Urinary bladder (tissue), 4 donors: ENCODE results near the gene MEG3. TPM values are rescaled to one million over a fixed set of nuclear protein-coding genes. Genes with fewer than 3 reads are reported as not detected.
A peak's percentile ranks its signal among the peaks of the same experiment; 100 is the strongest.

ENCODE experiments used
- DNase-seq: peaks from one replicate; pipeline ENCODE4 v3.0.0-alpha.2; 2015; ENCODE audit errors: extremely low spot score
- H3K27ac ChIP-seq: one replicate; pipeline ENCODE4 v1.5.1; 2013; ENCODE audit warnings: low read depth, mild to moderate bottlenecking, moderate library complexity
- H3K36me3 ChIP-seq: one replicate; pipeline ENCODE4 v1.6.1; 2013; ENCODE audit warnings: mild to moderate bottlenecking, moderate library complexity; ENCODE audit not compliant: insufficient read depth
- H3K4me1 ChIP-seq: one replicate; pipeline ENCODE4 v1.6.1; 2013; ENCODE audit warnings: mild to moderate bottlenecking, moderate library complexity; ENCODE audit not compliant: insufficient read depth
- H3K4me3 ChIP-seq: one replicate; pipeline ENCODE4 v1.5.1; 2013; ENCODE audit warnings: low read depth, low read length
- WGBS: extraction: QIAGEN DNeasy Blood & Tissue Kit; methylation state at CpG from one replicate; pipeline ENCODE4 v1.1.7; 2013; 5-methylcytosine and 5-hydroxymethylcytosine counted together
- polyA plus RNA-seq: library from polyadenylated mRNA; stranded (reverse); fragments of 200-250 nt; gene quantifications from one replicate; pipeline ENCODE4 v1.2.3, GENCODE V29; 2013
- total RNA-seq: library from RNA; depleted of rRNA; stranded (reverse); fragments of >200 nt; gene quantifications from one replicate; pipeline ENCODE4 v1.2.3, GENCODE V29; 2014
- donor health status: healthy with polysubstance abuse.
- donor health status: healthy.

The MEG3 gene
- 530 TPM for total RNA-seq
- 53.0 TPM for polyA plus RNA-seq

GRCh38 chr14:100825713-100826331 lies at the start of gene MEG3:
Gene MEG3 (plus strand): TSS chr14:100826118.
- no peaks in the 10 kb centered on the region for H3K4me1 ChIP-seq
- WGBS = 53% methylated on average over 39 of the region's 39 CpGs
- no peak for DNase-seq
- peak within 1 kb of the TSS; percentile 8 for H3K4me3 ChIP-seq
- no peaks in the 10 kb centered on the region for H3K36me3 ChIP-seq
- H3K27ac ChIP-seq = no peak within 1 kb of the TSS

- Histone ChIP-seq H3K36me3 (no peaks in the 10 kb centered on the region), H3K4me3 (no peak overlapping the region), H3K27ac (no peak overlapping the region), H3K4me1 (no peaks in the 10 kb centered on the region)
- no peak for DNase-seq
- 86% methylated on average over 14 of the region's 14 CpGs for WGBS
These were observed 49.1 kb upstream of the MEG3 start for GRCh38 chr14:100776681-100777365.

- Histone ChIP-seq H3K4me1 (no peaks in the 10 kb centered on the region), H3K4me3 (no peak overlapping the region), H3K27ac (no peak overlapping the region), H3K36me3 (no peaks in the 10 kb centered on the region)
- 86% methylated on average over 11 of the region's 11 CpGs for WGBS
- DNase-seq = no peak
These were observed 48.5 kb upstream of the MEG3 start for GRCh38 chr14:100777366-100777817.

- Histone ChIP-seq H3K36me3 (no peaks in the 10 kb centered on the region), H3K4me1 (no peaks in the 10 kb centered on the region), H3K4me3 (no peak overlapping the region), H3K27ac (no peak overlapping the region)
- no peak for DNase-seq
- 80% methylated on average over 22 of the region's 22 CpGs for WGBS
These were observed 47.9 kb upstream of the MEG3 start for GRCh38 chr14:100777818-100778525.

- DNase-seq = no peak
- WGBS = 92% methylated on average over 7 of the region's 7 CpGs
- Histone ChIP-seq H3K4me3 (no peak overlapping the region), H3K36me3 (no peaks in the 10 kb centered on the region), H3K4me1 (no peaks in the 10 kb centered on the region), H3K27ac (no peak overlapping the region)
These were observed 47.4 kb upstream of the MEG3 start for GRCh38 chr14:100778526-100778882.

- Histone ChIP-seq H3K4me1 (no peaks in the 10 kb centered on the region), H3K36me3 (no peaks in the 10 kb centered on the region), H3K4me3 (no peak overlapping the region), H3K27ac (no peak overlapping the region)
- DNase-seq = no peak
- 90% methylated on average over 24 of the region's 24 CpGs for WGBS
These were observed 46.8 kb upstream of the MEG3 start for GRCh38 chr14:100778951-100779690.

- WGBS = 94% methylated on average over 13 of the region's 13 CpGs
- H3K4me1 ChIP-seq = no peaks in the 10 kb centered on the region
- no peak for DNase-seq
These were observed 46.2 kb upstream of the MEG3 start for GRCh38 chr14:100779691-100780080.

GRCh38 chr14:100780246-100780645 lies 45.7 kb upstream of the MEG3 start:
- 88% methylated on average over 12 of the region's 12 CpGs for WGBS
- Histone ChIP-seq H3K36me3 (no peaks in the 10 kb centered on the region), H3K4me3 (no peak overlapping the region), H3K27ac (no peak overlapping the region), H3K4me1 (no peaks in the 10 kb centered on the region)
- DNase-seq = no peak

More at GRCh38 chr14:100779691-100780080, 46.2 kb upstream of the MEG3 start:
- H3K27ac ChIP-seq = no peak overlapping the region
- H3K4me3 ChIP-seq = no peak overlapping the region
- no peaks in the 10 kb centered on the region for H3K36me3 ChIP-seq

GRCh38 chr14:100780646-100781355 lies 45.1 kb upstream of the MEG3 start:
- no peak overlapping the region for H3K27ac ChIP-seq
- WGBS = 82% methylated on average over 12 of the region's 12 CpGs
- H3K4me1 ChIP-seq = no peaks in the 10 kb centered on the region
- H3K4me3 ChIP-seq = no peak overlapping the region
- no peak for DNase-seq
- H3K36me3 ChIP-seq = no peaks in the 10 kb centered on the region

- Histone ChIP-seq H3K4me3 (no peak overlapping the region), H3K36me3 (no peaks in the 10 kb centered on the region), H3K27ac (no peak overlapping the region), H3K4me1 (no peaks in the 10 kb centered on the region)
- no peak for DNase-seq
- 93% methylated on average over 8 of the region's 8 CpGs for WGBS
These were observed 44.0 kb upstream of the MEG3 start for GRCh38 chr14:100781952-100782351.

GRCh38 chr14:100782516-100783320 lies 43.2 kb upstream of the MEG3 start:
- Histone ChIP-seq H3K27ac (no peak overlapping the region), H3K36me3 (no peaks in the 10 kb centered on the region), H3K4me1 (no peaks in the 10 kb centered on the region), H3K4me3 (no peak overlapping the region)
- DNase-seq = no peak
- 76% methylated on average over 13 of the region's 13 CpGs for WGBS

GRCh38 chr14:100783630-100784370 lies 42.1 kb upstream of the MEG3 start:
- Histone ChIP-seq H3K27ac (no peak overlapping the region), H3K4me1 (no peaks in the 10 kb centered on the region), H3K36me3 (no peaks in the 10 kb centered on the region), H3K4me3 (no peak overlapping the region)
- DNase-seq = no peak
- 93% methylated on average over 27 of the region's 27 CpGs for WGBS
